MM.1S (cell line): ENCODE results near the gene CHCHD3.

Source experiments
- CTCF ChIP-seq: fragments of 300-600 bp; sonication (generic); IDR thresholded peaks from 2 replicates; pipeline ENCODE4 v1.5.1; 2016; ENCODE audit warnings: antibody characterized with exemption, low read length, mixed read lengths
- EZH2 ChIP-seq: fragments of 300-600 bp; sonication (generic); optimal IDR thresholded peaks from 2 replicates; pipeline ENCODE3; 2017; ENCODE audit warnings: low read depth, mild to moderate bottlenecking, antibody characterized with exemption, low read length, mixed read lengths
- EZH2phosphoT487 ChIP-seq: fragments of 300-600 bp; sonication (generic); IDR thresholded peaks from 2 replicates; pipeline ENCODE4 v1.6.1; 2018; ENCODE audit warnings: antibody characterized with exemption, low read length

GRCh38 chr7:133118261-133118660 is 36.4 kb upstream of the CHCHD3 start:
- TF ChIP-seq CTCF, result no peak
- TF ChIP-seq EZH2, result no peak
- TF ChIP-seq EZH2phosphoT487, result no peak
